HL-60 (cell line): Measurements from ENCODE around the gene RBM23.

Experiments used
- CTCF ChIP-seq: IDR thresholded peaks from one replicate; pipeline ENCODE4 v1.5.1; 2011; ENCODE audit warnings: low read length, control low read depth, inconsistent platforms; ENCODE audit not compliant: insufficient read depth
- GABPA ChIP-seq: IDR thresholded peaks from 2 replicates; pipeline ENCODE4 v1.6.1; 2012; ENCODE audit warnings: low read depth
- POLR2AphosphoS5 ChIP-seq: IDR thresholded peaks from 2 replicates; pipeline ENCODE4 v1.6.1; 2012; ENCODE audit warnings: low read depth
- SPI1 ChIP-seq: IDR thresholded peaks from 2 replicates; pipeline ENCODE4 v1.6.1; 2012; ENCODE audit warnings: low read depth, mild to moderate bottlenecking, borderline replicate concordance

- TF ChIP-seq CTCF (no peak), POLR2AphosphoS5 (no peak), GABPA (no peak), SPI1 (no peak)
Measured at GRCh38 chr14:22945642-22946041, 26.7 kb upstream of the RBM23 start.
